Measurements from ENCODE around the gene EPO.

DNA sequence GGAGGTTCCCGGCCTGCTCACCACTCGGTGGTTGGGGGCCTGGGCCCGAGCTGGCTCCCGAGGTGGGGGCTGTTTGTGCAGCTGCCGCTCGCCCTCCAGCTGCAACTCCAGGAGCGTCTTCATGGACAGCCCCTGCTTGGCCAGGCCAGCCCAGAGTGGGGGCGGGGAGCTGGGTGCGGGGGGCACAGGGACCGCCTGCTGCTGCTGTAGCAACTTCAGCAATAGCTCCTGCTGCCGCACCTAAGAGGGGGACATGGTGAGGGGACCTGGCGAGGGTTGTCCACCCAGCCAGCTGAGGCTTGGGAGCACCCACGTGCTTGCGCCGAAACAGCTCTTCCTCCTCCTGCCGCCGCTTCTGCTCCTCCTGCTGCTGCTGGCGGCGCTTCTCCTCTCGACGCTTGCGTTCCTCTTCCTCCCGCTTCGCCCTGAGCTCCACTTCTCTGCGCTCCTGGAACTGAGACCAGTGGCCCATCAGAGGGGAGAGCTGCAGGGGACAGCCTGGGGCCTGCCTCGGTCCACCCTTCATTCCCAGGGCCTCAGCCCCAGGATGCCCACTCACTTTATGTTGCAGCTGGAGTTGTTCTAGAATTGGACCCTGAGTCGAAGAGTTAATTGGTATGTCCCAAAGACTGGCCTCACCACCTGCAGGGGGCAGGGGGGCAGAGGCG, 37.1 kb upstream of the EPO start:
- TF ChIP-seq, protein P1, sequence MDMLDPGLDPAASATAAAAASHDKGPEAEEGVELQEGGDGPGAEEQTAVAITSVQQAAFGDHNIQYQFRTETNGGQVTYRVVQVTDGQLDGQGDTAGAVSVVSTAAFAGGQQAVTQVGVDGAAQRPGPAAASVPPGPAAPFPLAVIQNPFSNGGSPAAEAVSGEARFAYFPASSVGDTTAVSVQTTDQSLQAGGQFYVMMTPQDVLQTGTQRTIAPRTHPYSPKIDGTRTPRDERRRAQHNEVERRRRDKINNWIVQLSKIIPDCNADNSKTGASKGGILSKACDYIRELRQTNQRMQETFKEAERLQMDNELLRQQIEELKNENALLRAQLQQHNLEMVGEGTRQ (IDR thresholded peaks at IDR 0.05; ENCODE audit: low read length), result no peak
- no peak for TF ChIP-seq POLR2AphosphoS5 (IDR thresholded peaks at IDR 0.05; ENCODE audit: low read depth, low read length)

Data from H1 (cell line).